HG02798 (cell line): ENCODE data around the gene NEMP1.
"Not testable (repeated sequence)": the region's sequence is repeated elsewhere in the genome, so short reads cannot be mapped to it uniquely, and the experiment has no call there.

Experiments used
- ATAC-seq: cut with Tn5 transposase; IDR thresholded peaks from one replicate; pipeline ENCODE4 v1.9.1; 2021; ENCODE audit warnings: mild to moderate bottlenecking; ENCODE audit not compliant: unreplicated experiment, poor library complexity

NEMP1 gene

DNA sequence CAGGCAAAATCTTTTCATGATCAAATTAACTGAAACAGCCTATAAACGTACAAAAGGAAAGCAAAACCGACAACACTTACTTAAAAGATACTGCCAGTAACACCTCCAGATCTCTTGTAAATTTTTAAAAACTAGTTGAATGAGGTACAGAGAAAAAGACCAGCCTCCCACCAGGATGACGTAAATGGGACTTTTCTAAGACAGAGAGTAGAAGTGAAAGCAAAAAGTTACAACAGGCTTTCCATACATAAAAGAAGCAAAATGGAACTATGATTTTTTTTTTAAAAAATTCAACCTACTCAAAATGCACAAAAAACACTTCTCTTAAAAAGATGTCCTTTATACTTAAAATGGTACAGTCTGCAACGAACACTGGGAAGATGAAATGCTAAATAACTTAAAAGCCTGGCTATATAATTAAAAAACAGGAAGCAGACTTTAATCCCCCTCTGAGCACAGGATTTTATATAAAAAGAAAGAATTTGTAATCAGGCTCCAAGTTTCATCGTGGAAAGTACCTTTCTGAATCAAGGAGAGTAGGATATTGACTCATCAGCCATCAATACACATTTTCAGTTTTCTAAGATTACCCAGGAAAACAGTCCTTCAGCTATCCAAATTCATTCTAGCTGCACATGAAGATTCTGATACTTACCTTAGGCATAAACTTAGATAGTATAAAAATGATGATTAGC is 14.5 kb downstream of the NEMP1 start:
- peak; percentile 86 for ATAC-seq

DNA sequence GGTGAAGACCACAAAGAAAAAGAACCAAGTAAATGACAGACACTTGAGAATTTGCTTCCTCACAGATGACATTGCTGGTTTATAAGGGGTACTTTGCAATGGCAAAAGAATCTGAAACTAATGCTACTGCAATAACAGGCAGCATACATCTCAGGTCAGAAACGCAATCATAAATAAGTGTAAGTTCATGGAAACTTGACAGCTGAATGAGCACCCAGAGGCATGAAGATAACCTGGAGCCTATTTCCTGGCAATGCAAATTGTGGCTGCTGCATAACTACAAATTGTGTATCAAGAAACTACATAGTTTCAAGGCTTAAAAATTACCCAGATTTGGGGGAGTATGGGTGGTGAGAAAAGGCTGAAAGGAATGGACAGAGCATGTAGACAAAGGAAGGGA is 20.1 kb downstream of the NEMP1 start:
- ATAC-seq = no peak

DNA sequence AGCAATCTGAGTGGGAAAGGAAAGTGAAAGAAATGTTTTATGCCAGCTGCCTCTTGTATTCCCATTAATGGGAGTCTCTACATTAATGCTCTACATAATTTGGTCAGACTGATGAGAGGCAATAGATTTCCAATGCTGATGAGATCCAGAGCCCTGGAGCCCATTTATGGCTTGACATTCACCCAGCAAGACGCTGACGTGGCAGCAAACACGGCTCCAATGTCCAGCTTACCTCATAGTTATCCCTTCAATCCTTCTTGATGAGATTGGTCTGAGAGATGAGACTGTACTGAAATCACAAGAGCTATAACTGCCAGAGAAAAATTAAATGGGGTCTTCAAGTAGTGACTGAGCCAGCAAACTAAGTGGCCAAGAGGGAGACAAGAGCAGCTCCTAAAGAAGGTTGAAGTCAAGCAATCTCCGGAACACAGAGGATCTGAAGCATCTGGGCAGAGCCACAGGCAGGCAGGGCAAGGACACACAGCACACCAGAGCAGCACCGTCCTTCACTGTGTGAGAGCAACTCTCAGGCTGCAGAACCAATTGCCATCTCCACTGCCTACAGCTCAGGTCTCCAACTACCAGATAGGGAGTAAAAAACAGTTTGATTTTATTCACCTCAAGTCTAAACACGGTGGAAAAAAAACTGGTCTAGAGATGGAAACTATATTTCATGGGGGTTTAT is 21.4 kb downstream of the NEMP1 start:
- ATAC-seq = no peak

DNA sequence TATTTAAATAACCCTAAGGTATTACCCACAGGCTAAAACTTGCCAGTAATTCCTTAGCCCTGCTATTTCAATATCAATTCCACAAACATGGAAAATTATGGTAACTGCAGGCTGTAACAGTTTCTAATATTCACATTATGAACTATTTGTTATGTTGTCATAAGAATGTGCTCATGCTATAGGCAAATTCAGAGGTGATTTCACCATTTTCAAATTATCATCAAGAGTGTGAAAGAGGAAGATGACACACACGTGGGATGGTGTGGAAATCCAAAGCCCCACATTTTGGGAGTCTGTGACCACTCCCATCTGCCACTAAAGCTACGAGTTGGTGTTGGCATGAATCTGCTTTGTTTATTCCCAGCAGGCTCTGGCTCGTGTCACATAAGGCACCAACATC is 22.8 kb downstream of the NEMP1 start:
- no peak for ATAC-seq

DNA sequence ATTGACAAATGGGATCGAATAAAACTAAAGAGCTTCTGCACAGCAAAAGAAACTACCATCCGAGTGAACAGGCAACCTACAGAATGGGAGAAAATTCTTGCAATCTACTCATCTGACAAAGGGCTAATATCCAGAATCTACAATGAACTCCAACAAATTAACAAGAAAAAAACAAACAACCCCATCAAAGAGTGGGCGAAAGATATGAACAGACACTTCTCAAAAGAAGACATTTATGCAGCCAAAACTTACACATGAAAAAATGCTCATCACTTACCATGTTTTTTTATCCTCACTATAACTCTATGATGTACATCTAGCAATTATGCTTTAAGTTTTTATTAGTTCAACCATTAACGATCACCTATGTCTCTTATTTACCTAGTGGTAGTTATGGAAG is 24.7 kb downstream of the NEMP1 start:
- ATAC-seq = not testable (repeated sequence)

DNA sequence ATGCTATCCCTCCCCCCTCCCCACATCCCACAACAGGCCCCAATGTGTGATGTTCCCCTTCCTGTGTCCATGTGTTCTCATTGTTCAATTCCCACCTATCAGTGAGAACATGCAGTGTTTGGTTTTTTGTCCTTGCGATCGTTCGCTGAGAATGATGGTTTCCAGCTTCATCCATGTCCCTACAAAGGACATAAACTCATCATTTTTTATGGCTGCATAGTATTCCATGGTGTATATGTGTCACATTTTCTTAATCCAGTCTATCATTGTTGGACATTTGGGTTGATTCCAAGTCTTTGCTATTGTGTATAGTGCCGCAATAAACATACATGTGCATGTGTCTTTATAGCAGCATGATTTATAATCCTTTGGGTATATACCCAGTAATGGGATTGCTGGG is 25.4 kb downstream of the NEMP1 start:
- not testable (repeated sequence) for ATAC-seq

DNA sequence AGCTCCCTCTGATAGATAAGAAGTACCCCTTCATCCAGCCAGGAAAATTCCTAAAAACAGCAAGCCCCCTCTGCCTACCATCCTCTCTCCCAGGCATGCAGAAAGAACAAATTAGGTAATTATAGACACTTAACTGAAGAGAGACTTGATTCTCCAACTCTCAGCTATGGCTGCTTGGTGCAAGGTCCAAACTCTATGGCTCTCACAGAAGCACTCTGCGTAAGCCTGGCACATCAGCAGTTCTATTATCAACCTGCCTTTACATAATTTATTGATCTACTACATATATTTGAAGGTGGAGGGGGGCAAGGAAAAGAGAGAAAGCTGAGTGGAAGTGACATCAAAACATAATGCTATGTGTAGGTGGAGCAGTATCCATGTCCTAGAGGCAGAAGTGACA is 27.6 kb downstream of the NEMP1 start:
- ATAC-seq = no peak

DNA sequence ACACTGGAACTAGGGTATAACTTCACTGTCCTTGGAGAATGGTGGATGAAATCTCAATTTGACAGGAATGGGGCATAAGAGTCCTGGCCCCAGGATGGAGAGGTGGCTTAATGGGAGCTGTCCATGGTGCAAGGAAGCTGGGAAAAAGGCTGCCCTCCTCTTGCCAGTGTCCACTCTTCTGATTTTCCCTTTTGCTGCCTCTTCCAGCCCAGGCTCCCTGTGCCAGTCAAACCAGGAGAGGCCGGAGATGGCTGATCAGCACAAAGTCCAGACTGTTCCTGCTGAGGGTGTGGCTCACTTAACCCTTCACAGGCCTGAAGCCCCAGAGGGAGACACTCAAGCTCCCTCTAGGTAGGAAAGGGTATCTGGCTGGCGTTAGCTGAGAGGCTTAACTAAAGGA is 28.7 kb downstream of the NEMP1 start, which contains the start of gene MYO1A:
TSS of gene MYO1A (minus strand) at position 240 of the 400 bp plus-strand sequence. CDS start 1,806 bp downstream, outside the sequence.
- ATAC-seq = no peak

DNA sequence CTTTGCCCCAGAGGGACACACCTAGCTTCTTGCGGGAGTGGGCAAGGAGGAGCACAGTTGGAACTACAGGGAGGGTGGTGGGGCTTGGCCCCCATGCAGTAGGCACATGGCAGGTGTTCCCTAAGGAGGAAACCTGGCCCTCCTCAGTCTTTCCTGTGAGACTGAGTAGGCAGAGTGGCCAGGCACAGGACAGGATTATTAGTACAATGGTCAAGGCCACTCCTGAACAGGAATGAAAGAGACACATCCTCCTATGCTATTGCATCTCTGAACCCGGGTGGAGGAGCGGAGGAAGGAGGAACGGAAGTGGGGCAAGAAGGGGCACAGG is 29.5 kb downstream of the NEMP1 start:
- ATAC-seq = no peak

DNA sequence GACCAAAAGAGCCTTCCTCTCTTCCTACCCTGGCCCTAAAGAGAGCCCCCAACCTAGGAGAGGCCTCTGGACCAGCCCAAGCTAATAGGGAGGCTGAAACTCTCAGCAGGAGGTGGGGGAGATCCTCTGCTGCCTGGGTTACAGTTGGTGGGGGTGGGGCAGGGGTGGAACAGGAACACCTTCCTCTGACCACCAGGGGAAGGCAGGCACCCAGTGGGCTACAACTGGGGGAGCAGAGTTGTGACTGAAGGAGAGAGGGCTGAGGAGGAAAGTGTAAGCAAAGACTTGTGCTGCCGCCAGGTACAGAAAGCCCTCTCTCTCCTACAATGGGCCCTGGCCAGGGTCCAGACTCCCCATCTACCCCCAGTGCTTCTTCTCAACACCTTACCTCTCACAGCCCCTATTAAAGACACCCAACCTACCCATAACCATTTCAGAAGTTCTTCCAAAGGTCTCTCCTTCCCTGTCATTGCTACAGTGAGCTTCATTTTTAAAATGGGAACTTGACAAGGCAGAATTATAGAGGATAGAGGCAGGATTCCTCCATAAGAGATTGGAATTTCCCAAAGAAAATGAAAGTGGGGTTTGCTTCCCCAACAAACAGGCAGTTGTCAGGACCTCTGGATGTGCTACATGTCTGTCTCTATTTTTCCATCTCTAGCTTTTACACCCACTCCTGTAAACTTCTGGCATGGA is 30.0 kb downstream of the NEMP1 start:
- ATAC-seq = no peak

DNA sequence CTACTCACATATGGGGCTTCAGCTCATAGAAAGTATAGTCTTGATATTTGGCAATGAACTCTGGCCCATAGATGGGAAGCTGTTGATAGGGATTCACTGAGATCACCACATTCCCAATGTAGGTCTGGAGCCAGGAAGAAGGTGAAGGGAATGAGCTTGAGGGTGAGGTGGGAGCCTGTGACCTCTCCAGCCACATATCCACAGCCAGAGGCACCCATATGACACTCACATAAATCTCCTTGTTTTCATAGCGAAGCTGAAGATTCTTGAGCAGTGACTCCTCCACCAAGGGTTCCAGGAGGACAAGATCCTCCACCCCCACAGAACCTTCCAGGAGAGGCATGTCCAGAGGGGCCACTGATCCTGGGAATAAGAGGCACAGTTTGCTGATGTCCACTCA is 30.6 kb downstream of the NEMP1 start:
- no peak for ATAC-seq

DNA sequence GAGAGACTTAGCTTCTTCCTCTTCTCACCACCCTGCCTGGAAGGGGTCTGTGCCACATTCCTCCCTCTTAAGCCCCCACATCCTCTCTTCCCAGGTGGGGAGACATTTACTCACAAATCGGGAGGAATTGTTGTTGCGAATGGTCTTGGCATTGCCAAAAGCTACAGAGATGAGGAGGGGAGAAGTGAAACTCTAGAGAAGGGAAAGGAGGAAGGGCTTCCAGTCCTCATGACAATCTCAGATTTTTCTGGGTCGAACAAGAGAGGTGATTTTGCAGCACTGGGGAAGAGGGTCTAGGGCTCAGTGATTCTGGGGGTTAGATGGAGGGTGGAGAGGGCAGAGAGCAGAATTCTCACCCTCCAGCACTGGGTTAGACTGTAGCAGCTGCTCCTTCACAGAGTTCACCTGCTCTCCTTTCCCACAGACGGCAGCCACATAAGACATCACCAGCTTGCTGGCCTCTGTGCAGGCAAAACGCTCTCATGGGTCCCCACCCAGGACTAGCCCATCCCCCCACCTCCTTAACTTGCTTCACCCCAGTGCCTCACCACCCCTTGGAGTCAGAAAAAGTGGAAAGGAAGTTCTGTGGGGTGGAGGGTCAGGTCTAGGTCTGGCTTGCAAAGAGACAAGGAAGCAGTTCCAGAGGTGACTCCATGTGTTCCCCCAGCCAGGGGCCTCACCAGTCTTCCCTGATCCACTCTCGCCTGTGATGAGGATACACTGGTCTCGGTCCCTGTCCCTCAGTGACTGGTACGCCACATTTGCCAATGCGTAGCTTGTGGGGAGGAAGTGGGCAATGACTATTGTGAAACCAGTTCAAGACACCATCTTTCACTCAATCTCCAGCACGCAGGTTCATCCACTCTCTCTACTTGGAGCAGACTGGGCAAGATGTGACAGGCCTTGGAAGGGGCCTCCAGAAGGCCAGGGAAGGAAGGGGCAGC is 31.4 kb downstream of the NEMP1 start:
- no peak for ATAC-seq

DNA sequence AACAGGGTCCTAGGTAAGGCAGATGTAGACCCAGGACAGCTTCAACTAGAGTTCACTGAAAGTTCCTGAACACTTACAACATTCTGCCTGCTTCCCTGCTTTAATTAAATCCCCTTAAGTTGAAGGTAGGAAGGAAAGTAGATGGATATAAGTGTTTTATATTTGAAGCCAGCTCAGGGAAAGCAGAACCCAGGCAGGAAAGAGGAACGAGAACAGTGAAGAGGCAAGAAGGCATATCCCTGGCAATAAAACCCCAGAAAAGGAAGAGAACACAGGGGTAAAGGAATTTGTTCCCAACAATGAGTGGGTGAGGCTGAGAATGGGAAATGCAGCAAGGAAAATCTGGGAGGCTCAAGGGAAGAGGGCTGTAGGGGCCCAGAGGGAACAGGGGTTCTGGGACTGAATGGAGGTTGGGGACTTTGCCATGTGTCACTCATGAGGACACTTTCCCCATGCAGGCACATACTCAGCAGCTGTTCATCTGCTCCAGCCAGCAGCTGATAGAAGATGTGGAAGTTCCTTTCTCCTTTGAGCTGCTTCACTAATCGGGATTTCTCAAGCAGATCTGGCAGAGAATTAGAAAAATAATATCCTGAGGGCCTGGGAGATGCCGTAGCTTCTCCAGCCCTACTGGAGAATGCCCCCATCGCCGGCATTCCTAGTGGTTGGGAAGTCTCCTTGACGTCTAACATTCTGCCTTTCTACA is 32.4 kb downstream of the NEMP1 start:
- no peak for ATAC-seq

DNA sequence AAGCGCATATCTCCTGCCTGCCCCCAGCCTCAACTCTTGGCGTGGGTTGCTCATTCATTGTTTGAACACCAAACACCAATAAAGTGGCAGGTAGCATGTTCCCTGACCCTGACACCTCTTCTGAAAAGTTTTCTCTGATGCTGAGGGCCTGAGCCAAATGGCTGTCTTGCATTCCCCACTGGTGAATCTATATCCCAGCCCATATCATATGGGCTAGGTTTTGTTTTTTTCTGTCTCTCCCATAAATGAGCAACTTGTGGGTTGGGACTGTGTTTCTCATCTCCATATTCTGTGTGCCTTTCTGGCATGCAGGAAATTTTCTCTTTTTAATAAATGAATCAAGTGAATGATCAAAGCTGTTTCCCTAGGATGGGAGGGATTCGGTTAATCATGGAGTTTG is 33.7 kb downstream of the NEMP1 start:
- ATAC-seq = no peak

DNA sequence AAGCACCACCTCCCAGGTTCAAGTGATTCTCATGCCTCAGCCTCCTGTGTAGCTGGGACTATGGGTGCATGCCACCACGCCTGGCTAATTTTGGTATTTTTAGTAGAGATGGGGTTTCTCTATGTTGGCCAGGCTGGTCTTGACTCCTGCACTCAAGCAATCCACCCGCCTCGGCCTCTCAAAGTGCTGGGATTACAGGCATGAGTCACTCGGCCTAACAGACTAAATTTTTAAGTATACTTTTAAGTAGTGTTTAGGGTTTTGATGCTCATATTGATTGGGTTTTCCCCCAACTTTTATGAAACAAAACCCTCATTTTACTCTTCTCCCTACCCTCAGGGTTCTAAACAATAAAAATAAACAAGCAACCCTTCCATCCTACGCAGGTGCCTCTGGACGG is 34.1 kb downstream of the NEMP1 start:
- ATAC-seq = no peak

DNA sequence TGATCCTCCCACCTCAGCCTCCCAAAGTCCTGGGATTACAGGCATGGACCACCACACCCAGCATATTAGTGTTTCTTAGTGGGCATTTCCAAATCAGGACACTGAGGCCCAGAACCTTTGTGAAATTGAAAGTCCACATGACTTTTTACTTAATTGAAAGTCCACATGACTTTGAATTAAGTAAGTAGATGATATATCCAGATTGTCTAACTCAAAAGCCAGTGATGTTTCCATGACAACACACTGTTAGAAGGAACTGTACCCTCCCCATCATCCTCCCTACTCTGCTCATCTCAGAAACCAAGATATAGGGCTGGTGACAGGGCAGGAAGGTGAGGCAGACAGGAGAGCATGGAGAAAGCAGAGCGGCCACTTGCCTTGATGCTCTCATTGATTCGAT is 35.9 kb downstream of the NEMP1 start:
- no peak for ATAC-seq

DNA sequence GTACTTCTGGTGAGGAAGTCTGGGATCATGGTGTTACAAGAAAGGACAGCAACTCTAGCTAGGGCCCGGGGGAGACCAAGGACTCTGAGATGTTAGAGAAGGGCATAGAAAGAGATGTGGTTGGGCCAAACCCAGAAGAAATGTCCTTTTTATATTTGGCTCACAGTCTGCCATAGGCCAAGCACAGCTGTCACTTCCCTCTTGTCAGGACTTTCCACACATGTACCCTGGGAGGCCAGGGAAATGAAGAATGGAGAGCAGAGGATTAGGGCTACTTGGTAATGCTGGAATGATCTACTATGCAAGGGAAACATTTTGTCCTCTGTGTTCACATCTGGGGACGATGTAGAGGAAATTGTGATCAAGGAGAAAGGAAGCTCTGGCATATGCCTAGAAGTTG is 37.8 kb downstream of the NEMP1 start:
- ATAC-seq = no peak

DNA sequence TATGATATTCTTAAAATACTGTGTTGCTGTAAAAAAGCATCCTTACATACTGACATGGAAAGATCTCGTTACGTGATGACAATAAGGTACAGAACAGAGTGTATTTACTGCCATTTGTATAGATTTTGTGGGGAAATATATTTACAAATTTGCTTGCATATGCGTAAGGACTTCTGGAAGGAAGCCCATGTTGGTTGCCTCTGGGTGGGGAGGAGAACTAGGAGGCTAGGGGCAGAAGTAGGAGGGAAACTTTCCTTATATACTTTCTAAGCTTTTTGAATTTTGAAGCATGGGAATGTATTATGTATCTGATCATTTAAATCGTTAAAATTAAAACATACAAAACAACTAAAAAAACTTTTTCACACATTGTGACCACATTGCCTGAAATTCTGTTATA is 38.4 kb downstream of the NEMP1 start:
- ATAC-seq = no peak

DNA sequence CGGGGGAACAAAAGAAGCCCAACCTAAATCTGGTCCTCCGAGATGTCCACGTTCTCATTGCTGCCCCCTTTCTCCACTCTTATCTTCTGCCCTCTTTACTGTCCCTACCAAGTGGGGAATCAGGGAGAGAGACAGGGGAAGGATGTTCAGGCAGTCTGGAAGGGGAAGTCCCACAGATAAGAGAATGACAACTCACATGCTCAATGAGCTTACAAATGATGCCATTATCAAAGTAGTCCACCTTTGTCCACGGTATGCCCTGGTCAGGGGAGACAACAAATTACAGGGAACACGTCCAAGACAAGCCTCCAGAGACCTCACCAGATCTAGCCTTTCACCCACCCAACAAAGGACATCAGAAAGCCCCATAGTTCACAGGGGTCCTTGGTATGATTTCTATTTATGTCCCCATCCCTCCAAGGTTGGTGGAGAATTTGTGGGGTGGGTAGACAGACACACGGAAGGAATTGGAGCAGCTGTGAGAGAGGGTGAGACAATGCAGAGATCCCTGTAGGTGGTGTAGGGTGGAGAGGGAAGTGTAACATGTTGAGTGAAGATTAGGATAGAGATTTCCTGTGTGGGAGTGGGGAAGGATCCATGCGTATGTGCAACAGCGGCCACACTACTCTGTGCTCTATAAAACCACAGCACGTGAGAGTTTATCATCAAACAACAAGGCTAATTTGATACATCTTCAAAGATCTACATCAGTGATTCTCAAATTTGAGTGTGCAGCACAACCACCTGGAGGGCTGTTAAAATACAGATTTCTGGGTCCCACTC is 39.4 kb downstream of the NEMP1 start:
- no peak for ATAC-seq
